GM18499 (cell line): ENCODE results near the gene TMPRSS3.

Source experiments
- ATAC-seq: cut with Tn5 transposase; IDR thresholded peaks from one replicate; pipeline ENCODE4 v1.9.1; 2021; ENCODE audit warnings: moderate number of reproducible peaks; ENCODE audit not compliant: insufficient read depth, unreplicated experiment

TMPRSS3 gene

GRCh38 chr21:42395905-42396651 lies at the start of gene TMPRSS3:
TSS of gene TMPRSS3 (minus strand) at chr21:42396052. CDS start at chr21:42395417, 635 bp downstream.
- no peak for ATAC-seq

GRCh38 chr21:42445311-42445710 lies 49.5 kb upstream of the TMPRSS3 start:
- no peak for ATAC-seq

GRCh38 chr21:42444745-42445059 lies 48.9 kb upstream of the TMPRSS3 start:
- no peak for ATAC-seq

- ATAC-seq, result no peak
These were observed 48.3 kb upstream of the TMPRSS3 start for GRCh38 chr21:42443876-42444744.

- ATAC-seq, result no peak
These were observed 47.4 kb upstream of the TMPRSS3 start for GRCh38 chr21:42443181-42443785.

GRCh38 chr21:42441963-42442362 lies 46.1 kb upstream of the TMPRSS3 start:
- ATAC-seq, result no peak

GRCh38 chr21:42440187-42440792 lies 44.4 kb upstream of the TMPRSS3 start:
- no peak for ATAC-seq

- ATAC-seq, result no peak
These were observed 43.7 kb upstream of the TMPRSS3 start for GRCh38 chr21:42439284-42440186.

- no peak for ATAC-seq
These were observed 42.7 kb upstream of the TMPRSS3 start for GRCh38 chr21:42438316-42439205.

- ATAC-seq, result no peak
These were observed 41.9 kb upstream of the TMPRSS3 start for GRCh38 chr21:42437786-42438185.

GRCh38 chr21:42436914-42437313 lies 41.1 kb upstream of the TMPRSS3 start:
- no peak for ATAC-seq

- no peak for ATAC-seq
These were observed 40.0 kb upstream of the TMPRSS3 start for GRCh38 chr21:42435833-42436232.

- ATAC-seq, result no peak
These were observed 39.5 kb upstream of the TMPRSS3 start for GRCh38 chr21:42435401-42435800.

GRCh38 chr21:42434884-42435283 lies 39.0 kb upstream of the TMPRSS3 start:
- no peak for ATAC-seq

GRCh38 chr21:42433946-42434551 lies 38.2 kb upstream of the TMPRSS3 start:
- no peak for ATAC-seq

GRCh38 chr21:42432695-42433094 lies 36.8 kb upstream of the TMPRSS3 start:
- no peak for ATAC-seq

- no peak for ATAC-seq
These were observed 35.3 kb upstream of the TMPRSS3 start for GRCh38 chr21:42431196-42431595.

GRCh38 chr21:42430521-42430920 lies 34.7 kb upstream of the TMPRSS3 start:
- no peak for ATAC-seq
